ENCODE results near the gene IGF2BP3.

- no peak for TF ChIP-seq CTCF (IDR thresholded peaks at IDR 0.05; ENCODE audit: extremely low read depth in 1 of 2, insufficient read depth in 1 of 2, low read depth in 1 of 2, low read length in 2 of 2)
- TF ChIP-seq MYC (IDR thresholded peaks at IDR 0.05; ENCODE audit: low read depth, low read length) = no peak
- no peak for TF ChIP-seq POLR2AphosphoS5 (IDR thresholded peaks at IDR 0.05; ENCODE audit: insufficient read depth, low read depth, low read length)
- TF ChIP-seq EZH2 (IDR thresholded peaks at IDR 0.05; ENCODE audit: borderline replicate concordance, low read depth, low read length, severe bottlenecking) = no peak
- no peak for TF ChIP-seq POLR2A (IDR thresholded peaks at IDR 0.05; ENCODE audit: low read depth, low read length)
Observed at GRCh38 chr7:23378996-23379395, 91.3 kb downstream of the IGF2BP3 start.

All from endothelial cell of umbilical vein (primary cell).